Measurements from ENCODE around the gene PCGF3. TPM values are rescaled to one million over a fixed set of nuclear protein-coding genes. Genes with fewer than 3 reads are reported as not detected.

The PCGF3 gene
- polyA plus RNA-seq, 2 donors: 27.0 to 63.7 TPM

DNA sequence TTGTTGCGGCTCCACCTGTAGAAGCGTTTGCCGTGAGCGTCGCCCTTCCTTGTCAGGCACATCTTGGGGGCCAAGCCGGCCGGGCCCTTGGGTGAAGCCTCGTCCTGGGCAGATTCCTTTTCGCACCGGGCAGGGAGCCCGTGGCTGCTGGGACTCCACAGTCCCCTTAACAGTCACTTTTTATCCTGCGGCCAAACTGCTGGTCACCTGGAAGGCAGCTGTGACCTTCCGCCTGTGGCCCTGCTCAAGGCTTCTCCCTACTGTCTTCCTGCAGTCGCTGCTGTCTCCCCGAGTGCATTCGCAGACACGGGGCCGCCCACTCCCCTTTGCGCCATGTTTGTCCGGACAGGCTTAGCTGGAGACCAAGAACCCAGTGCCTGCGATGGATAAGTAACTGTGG, 55.0 kb downstream of the PCGF3 start:
- peaks cover 10 to 30% of the 10 kb centered on the region in 2 donors for H3K36me3 ChIP-seq (ENCODE audit: control insufficient read depth in 2 of 2, insufficient read depth in 2 of 2, low read length in 1 of 2)
- H3K4me3 ChIP-seq (ENCODE audit: low read depth in 1 of 2, low read length in 2 of 2): no peak overlapping the region
- H3K4me1 ChIP-seq (ENCODE audit: control insufficient read depth in 2 of 2, insufficient read depth in 2 of 2, low read length in 1 of 2): peaks cover 0 to 3% of the 10 kb centered on the region in 2 donors
- no peak overlapping the region for H3K27ac ChIP-seq (ENCODE audit: low read depth in 2 of 2, low read length in 1 of 2)
- 95 to 96% methylated on average over 21 of the region's 21 CpGs for WGBS, 2 donors
- no peaks in the 10 kb centered on the region for H3K9me3 ChIP-seq (ENCODE audit: control insufficient read depth in 2 of 2, insufficient read depth in 1 of 2, low read depth in 1 of 2, low read length in 1 of 2)
- H3K27me3 ChIP-seq (ENCODE audit: control insufficient read depth in 1 of 2, insufficient read depth in 2 of 2, low read length in 2 of 2): no peaks in the 10 kb centered on the region

DNA sequence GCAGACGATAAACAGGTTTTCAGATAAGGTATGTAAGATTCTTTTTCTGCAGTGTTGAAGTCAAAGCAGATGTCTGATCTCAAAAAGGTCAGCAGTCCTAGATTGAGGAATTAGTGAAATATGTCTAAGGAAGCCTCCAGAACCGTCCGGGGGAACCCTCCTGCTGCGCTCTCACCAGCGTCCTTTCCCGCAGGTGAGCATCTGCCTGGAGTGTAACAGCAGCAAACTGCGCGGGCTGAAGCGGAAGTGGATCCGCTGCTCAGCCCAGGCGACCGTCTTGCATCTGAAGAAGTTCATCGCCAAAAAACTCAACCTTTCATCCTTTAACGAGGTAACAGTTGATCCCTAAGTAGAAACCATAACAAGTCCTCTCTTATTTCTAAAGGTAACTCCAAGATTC, 55.5 kb downstream of the PCGF3 start:
- no peaks in the 10 kb centered on the region for H3K27me3 ChIP-seq (ENCODE audit: control insufficient read depth in 1 of 2, insufficient read depth in 2 of 2, low read length in 2 of 2)
- peaks cover 13 to 34% of the 10 kb centered on the region in 2 donors for H3K36me3 ChIP-seq (ENCODE audit: control insufficient read depth in 2 of 2, insufficient read depth in 2 of 2, low read length in 1 of 2)
- no peak overlapping the region for H3K4me3 ChIP-seq (ENCODE audit: low read depth in 1 of 2, low read length in 2 of 2)
- H3K9me3 ChIP-seq (ENCODE audit: control insufficient read depth in 2 of 2, insufficient read depth in 1 of 2, low read depth in 1 of 2, low read length in 1 of 2): no peaks in the 10 kb centered on the region
- no peak overlapping the region for H3K27ac ChIP-seq (ENCODE audit: low read depth in 2 of 2, low read length in 1 of 2)
- peaks cover 0 to 7% of the 10 kb centered on the region in 2 donors for H3K4me1 ChIP-seq (ENCODE audit: control insufficient read depth in 2 of 2, insufficient read depth in 2 of 2, low read length in 1 of 2)
- 93 to 95% methylated on average over 14 of the region's 14 CpGs for WGBS, 2 donors

GRCh38 chr4:761739-762138, 56.1 kb downstream of the PCGF3 start:
- Histone ChIP-seq H3K27me3 (ENCODE audit: control insufficient read depth in 1 of 2, insufficient read depth in 2 of 2, low read length in 2 of 2) (no peaks in the 10 kb centered on the region), H3K4me1 (ENCODE audit: control insufficient read depth in 2 of 2, insufficient read depth in 2 of 2, low read length in 1 of 2) (peaks cover 0 to 7% of the 10 kb centered on the region in 2 donors), H3K9me3 (ENCODE audit: control insufficient read depth in 2 of 2, insufficient read depth in 1 of 2, low read depth in 1 of 2, low read length in 1 of 2) (no peaks in the 10 kb centered on the region), H3K27ac (ENCODE audit: low read depth in 2 of 2, low read length in 1 of 2) (no peak overlapping the region), H3K4me3 (ENCODE audit: low read depth in 1 of 2, low read length in 2 of 2) (no peak overlapping the region), H3K36me3 (ENCODE audit: control insufficient read depth in 2 of 2, insufficient read depth in 2 of 2, low read length in 1 of 2) (peaks cover 13 to 36% of the 10 kb centered on the region in 2 donors)
- WGBS, 2 donors: 93 to 95% methylated on average over 14 of the region's 14 CpGs

GRCh38 chr4:762211-763190, 56.9 kb downstream of the PCGF3 start:
- peaks cover 0 to 10% of the 10 kb centered on the region in 2 donors for H3K4me1 ChIP-seq (ENCODE audit: control insufficient read depth in 2 of 2, insufficient read depth in 2 of 2, low read length in 1 of 2)
- H3K27ac ChIP-seq (ENCODE audit: low read depth in 2 of 2, low read length in 1 of 2): no peak overlapping the region
- H3K36me3 ChIP-seq (ENCODE audit: control insufficient read depth in 2 of 2, insufficient read depth in 2 of 2, low read length in 1 of 2): peaks cover 12 to 36% of the 10 kb centered on the region in 2 donors
- no peaks in the 10 kb centered on the region for H3K9me3 ChIP-seq (ENCODE audit: control insufficient read depth in 2 of 2, insufficient read depth in 1 of 2, low read depth in 1 of 2, low read length in 1 of 2)
- no peak overlapping the region for H3K4me3 ChIP-seq (ENCODE audit: low read depth in 1 of 2, low read length in 2 of 2)
- no peaks in the 10 kb centered on the region for H3K27me3 ChIP-seq (ENCODE audit: control insufficient read depth in 1 of 2, insufficient read depth in 2 of 2, low read length in 2 of 2)
- 82 to 87% methylated on average over 24 of the region's 24 CpGs for WGBS, 2 donors

GRCh38 chr4:763191-763810, 57.7 kb downstream of the PCGF3 start:
- Histone ChIP-seq H3K27ac (ENCODE audit: low read depth in 2 of 2, low read length in 1 of 2) (no peak overlapping the region), H3K4me1 (ENCODE audit: control insufficient read depth in 2 of 2, insufficient read depth in 2 of 2, low read length in 1 of 2) (peaks cover 0 to 10% of the 10 kb centered on the region in 2 donors), H3K27me3 (ENCODE audit: control insufficient read depth in 1 of 2, insufficient read depth in 2 of 2, low read length in 2 of 2) (no peaks in the 10 kb centered on the region), H3K9me3 (ENCODE audit: control insufficient read depth in 2 of 2, insufficient read depth in 1 of 2, low read depth in 1 of 2, low read length in 1 of 2) (peaks cover 0 to 2% of the 10 kb centered on the region in 2 donors), H3K36me3 (ENCODE audit: control insufficient read depth in 2 of 2, insufficient read depth in 2 of 2, low read length in 1 of 2) (peaks cover 12 to 39% of the 10 kb centered on the region in 2 donors), H3K4me3 (ENCODE audit: low read depth in 1 of 2, low read length in 2 of 2) (no peak overlapping the region)
- 89 to 90% methylated on average over 23 of the region's 23 CpGs for WGBS, 2 donors

DNA sequence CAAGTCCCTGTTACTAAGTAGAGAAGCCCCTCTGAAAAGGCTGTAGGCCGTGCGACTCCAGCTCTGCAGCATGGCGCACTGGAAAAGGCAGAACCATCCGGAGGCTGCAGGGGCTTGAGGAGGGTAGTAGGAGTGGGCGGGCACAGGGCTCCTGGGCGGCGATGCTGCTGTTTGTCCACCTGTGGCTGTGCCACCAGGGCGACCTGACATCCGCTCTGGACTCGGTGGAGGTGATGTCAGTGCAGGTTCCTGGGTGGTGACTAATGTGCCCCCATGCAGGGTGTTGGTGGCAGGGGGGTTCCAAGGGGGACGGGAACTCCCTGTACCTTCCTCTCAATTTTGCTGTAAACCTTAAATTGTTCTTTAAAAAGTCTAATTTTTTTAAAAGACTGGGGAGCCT, 58.3 kb downstream of the PCGF3 start:
- 87 to 92% methylated on average over 11 of the region's 11 CpGs for WGBS, 2 donors
- Histone ChIP-seq H3K36me3 (ENCODE audit: control insufficient read depth in 2 of 2, insufficient read depth in 2 of 2, low read length in 1 of 2) (peaks cover 12 to 40% of the 10 kb centered on the region in 2 donors), H3K4me1 (ENCODE audit: control insufficient read depth in 2 of 2, insufficient read depth in 2 of 2, low read length in 1 of 2) (peaks cover 0 to 10% of the 10 kb centered on the region in 2 donors)

GRCh38 chr4:764405-765169, 59.0 kb downstream of the PCGF3 start:
- Histone ChIP-seq H3K36me3 (ENCODE audit: control insufficient read depth in 2 of 2, insufficient read depth in 2 of 2, low read length in 1 of 2) (peaks cover 12 to 45% of the 10 kb centered on the region in 2 donors), H3K27me3 (ENCODE audit: control insufficient read depth in 1 of 2, insufficient read depth in 2 of 2, low read length in 2 of 2) (no peaks in the 10 kb centered on the region), H3K27ac (ENCODE audit: low read depth in 2 of 2, low read length in 1 of 2) (no peak overlapping the region), H3K9me3 (ENCODE audit: control insufficient read depth in 2 of 2, insufficient read depth in 1 of 2, low read depth in 1 of 2, low read length in 1 of 2) (peaks cover 0 to 2% of the 10 kb centered on the region in 2 donors), H3K4me1 (ENCODE audit: control insufficient read depth in 2 of 2, insufficient read depth in 2 of 2, low read length in 1 of 2) (peaks cover 0 to 10% of the 10 kb centered on the region in 2 donors), H3K4me3 (ENCODE audit: low read depth in 1 of 2, low read length in 2 of 2) (no peak overlapping the region)
- 88 to 91% methylated on average over 16 of the region's 16 CpGs for WGBS, 2 donors

More for the DNA sequence above, 58.3 kb downstream of the PCGF3 start:
- Histone ChIP-seq H3K4me3 (ENCODE audit: low read depth in 1 of 2, low read length in 2 of 2) (no peak overlapping the region), H3K9me3 (ENCODE audit: control insufficient read depth in 2 of 2, insufficient read depth in 1 of 2, low read depth in 1 of 2, low read length in 1 of 2) (peaks cover 0 to 2% of the 10 kb centered on the region in 2 donors), H3K27ac (ENCODE audit: low read depth in 2 of 2, low read length in 1 of 2) (no peak overlapping the region), H3K27me3 (ENCODE audit: control insufficient read depth in 1 of 2, insufficient read depth in 2 of 2, low read length in 2 of 2) (no peaks in the 10 kb centered on the region)

DNA sequence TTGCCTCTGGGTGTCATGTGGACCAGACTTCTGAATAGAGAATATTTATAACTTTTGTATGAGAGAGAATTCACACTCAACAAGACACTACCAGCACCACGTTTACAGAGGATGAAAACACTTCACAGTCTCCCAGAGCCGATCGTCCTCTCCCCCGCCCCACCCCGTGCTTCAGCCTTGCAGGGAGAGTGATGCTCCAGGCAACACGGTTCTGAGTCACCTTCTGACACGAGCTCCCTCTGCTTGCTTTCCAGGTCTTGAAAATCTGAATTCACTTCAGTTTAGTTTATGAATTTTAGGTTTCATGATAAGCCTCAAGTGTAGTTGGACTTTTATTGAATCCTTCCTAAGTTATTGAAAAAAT, 60.5 kb downstream of the PCGF3 start:
- Histone ChIP-seq H3K9me3 (ENCODE audit: control insufficient read depth in 2 of 2, insufficient read depth in 1 of 2, low read depth in 1 of 2, low read length in 1 of 2) (peaks cover 0 to 2% of the 10 kb centered on the region in 2 donors), H3K4me3 (ENCODE audit: low read depth in 1 of 2, low read length in 2 of 2) (no peak overlapping the region), H3K27ac (ENCODE audit: low read depth in 2 of 2, low read length in 1 of 2) (no peak overlapping the region), H3K27me3 (ENCODE audit: control insufficient read depth in 1 of 2, insufficient read depth in 2 of 2, low read length in 2 of 2) (no peaks in the 10 kb centered on the region), H3K36me3 (ENCODE audit: control insufficient read depth in 2 of 2, insufficient read depth in 2 of 2, low read length in 1 of 2) (peaks cover 17 to 49% of the 10 kb centered on the region in 2 donors), H3K4me1 (ENCODE audit: control insufficient read depth in 2 of 2, insufficient read depth in 2 of 2, low read length in 1 of 2) (peaks cover 0 to 10% of the 10 kb centered on the region in 2 donors)
- 52 to 62% methylated on average over 7 of the region's 7 CpGs for whole genome bisulfite sequencing, 2 donors
